Left lobe of liver (tissue), 2 donors: ENCODE data around the gene GDPD5. TPM values are rescaled to one million over a fixed set of nuclear protein-coding genes. Genes with fewer than 3 reads are reported as not detected.
A peak's percentile ranks its signal among the peaks of the same experiment; 100 is the strongest.

ENCODE experiments used
- ATAC-seq: fragments of 200-7000 bp; cut with Tn5 transposase; one replicate; pipeline ENCODE4 v1.9.1; 2020; ENCODE audit warnings: mild to moderate bottlenecking, moderate library complexity
- DNase-seq: peaks from one replicate; pipeline ENCODE4 v3.0.0-alpha.2; 2020; ENCODE audit warnings: low spot score
- total RNA-seq: library from RNA; stranded (reverse); gene quantifications from one replicate; pipeline ENCODE4 v1.2.1, GENCODE V29; 2021
- donor health status: DM: no; HTN: no; CAD: no; lungs with moderate emphysema.
- donor health status: DM: no; HTN: yes; CAD: no.

The GDPD5 gene
- total RNA-seq, 1 donor from 2014 or later, result 9.1 TPM

DNA sequence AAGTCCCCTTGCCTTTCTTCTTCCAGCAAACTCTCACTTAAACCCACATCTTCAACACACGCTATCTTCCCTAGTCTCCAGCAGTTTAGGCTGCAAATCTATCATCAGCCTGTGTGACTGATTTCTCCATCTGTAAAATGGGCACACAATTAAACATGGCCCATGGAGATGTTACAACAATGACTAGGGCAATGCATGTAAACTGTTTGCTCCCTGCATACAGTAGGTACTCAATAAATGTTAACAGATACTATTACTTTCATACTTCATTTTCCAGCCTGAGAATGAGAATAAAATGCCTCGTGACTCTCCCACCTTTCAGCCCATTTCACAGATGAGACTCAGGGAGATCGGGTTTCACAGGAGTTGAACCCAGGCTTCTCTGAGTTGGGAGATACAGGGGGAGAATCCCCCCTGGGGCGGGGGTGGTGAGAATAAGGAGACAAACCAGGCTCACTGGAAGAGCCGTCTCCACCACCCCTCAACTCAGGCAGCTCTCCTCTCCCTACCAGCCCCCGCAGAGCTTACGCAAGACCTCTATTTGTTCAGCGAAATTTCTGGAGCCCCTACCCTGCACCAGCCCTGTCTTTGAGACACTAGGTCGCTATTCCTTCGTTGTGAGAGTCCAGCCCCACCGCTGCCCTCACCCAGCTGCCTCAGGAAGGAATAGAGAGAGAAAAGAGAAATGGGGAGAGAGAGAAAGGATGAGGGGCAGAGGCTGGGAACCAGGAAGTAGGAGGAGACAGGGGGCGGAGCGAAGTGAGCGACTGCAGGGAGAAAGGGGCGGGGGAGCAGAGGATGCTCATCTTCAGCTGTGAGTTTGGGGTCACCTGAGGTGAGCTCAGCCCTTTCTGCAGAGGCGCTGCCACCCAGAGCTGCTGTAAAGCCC is 50.6 kb downstream of the GDPD5 start:
- ATAC-seq (peak; percentile 20), DNase-seq (no peak)

DNA sequence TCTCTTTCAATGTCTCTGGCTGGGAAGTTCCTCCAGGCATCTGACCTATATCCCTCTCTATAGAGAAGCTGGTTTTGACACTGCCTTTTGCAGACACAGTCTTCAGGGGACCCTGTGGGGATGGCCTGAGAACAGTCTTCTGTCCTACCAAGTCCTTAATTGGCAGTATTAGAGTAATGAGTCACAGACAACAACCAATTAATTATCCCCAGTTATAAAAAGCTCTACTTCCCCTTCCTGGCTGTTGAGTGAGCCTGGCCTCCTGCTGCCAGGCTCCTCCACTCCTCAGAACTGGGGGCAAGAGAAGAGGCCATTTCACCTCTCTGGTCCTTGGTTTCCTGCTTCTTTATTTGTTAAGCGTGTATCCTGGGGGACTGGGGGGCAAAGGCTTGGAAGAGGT is 51.5 kb downstream of the GDPD5 start:
- DNase-seq (no peak), ATAC-seq (no peak)

GRCh38 chr11:75473684-75474083 is 52.1 kb downstream of the GDPD5 start:
- ATAC-seq, result no peak

DNA sequence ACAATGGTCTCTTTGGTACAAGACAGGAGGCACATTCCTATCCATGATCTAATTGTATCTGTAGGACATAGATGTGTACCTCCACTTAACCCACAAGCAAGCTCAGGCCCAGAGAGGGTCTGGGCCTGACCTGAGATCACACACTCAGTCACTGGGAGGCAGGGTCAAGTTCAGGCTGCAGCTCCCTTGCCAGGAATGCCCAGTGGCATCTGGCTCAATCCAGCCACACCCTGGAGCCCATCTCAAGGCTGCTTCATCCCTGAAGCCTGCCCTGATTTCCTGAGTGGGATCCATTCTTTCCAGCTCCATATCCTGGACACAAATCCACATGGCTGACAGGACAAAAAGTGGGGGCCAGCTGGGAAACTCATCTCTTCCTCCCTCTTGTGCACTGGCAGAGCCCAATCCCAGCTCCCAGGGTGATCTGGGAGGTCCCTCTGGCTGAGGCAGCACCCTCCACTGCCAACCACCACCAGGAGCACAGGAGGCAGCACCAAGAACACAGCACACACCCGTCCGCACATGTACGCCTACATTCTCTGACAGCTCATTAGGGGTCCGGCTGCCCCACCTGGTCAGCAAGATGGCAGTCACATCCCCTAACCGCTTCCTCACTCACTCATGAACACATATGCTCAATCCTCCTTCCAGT is 53.5 kb downstream of the GDPD5 start:
- DNase-seq (no peak), ATAC-seq (no peak)

More at GRCh38 chr11:75473684-75474083, 52.1 kb downstream of the GDPD5 start:
- no peak for DNase-seq

GRCh38 chr11:75471176-75471973 is 54.4 kb downstream of the GDPD5 start:
- ATAC-seq (no peak), DNase-seq (no peak)

DNA sequence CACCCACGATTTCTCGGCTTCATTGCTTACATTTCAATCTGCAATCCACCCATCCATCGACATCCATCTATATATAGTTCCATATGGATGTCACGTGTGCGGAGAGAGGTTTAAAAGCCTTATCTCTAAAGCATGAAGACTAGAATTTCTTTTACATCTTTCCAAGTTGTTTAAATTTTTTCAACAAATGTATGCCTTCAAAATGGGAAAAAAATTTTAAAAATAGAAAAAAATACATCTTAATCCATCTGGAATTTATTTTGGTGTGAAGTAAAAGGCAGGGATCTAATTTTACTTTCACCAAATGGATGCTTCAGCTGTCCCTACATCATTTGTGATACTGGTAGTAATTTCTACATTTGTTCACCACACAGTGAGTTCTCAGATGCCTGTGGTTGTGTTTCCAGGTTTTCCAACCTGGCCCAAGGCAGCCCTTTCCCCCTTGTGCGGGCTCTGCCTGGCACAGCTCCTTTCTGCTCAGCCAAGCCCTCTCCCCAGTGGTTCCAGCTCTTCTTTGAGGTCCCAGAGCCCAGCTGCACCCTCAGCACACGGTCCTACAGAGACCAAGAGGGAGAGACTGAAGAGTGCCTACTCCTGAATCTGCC is 55.2 kb downstream of the GDPD5 start:
- DNase-seq (no peak), ATAC-seq (no peak)

- DNase-seq (no peak), ATAC-seq (no peak)
Observed at GRCh38 chr11:75469785-75470405, 55.8 kb downstream of the GDPD5 start.

DNA sequence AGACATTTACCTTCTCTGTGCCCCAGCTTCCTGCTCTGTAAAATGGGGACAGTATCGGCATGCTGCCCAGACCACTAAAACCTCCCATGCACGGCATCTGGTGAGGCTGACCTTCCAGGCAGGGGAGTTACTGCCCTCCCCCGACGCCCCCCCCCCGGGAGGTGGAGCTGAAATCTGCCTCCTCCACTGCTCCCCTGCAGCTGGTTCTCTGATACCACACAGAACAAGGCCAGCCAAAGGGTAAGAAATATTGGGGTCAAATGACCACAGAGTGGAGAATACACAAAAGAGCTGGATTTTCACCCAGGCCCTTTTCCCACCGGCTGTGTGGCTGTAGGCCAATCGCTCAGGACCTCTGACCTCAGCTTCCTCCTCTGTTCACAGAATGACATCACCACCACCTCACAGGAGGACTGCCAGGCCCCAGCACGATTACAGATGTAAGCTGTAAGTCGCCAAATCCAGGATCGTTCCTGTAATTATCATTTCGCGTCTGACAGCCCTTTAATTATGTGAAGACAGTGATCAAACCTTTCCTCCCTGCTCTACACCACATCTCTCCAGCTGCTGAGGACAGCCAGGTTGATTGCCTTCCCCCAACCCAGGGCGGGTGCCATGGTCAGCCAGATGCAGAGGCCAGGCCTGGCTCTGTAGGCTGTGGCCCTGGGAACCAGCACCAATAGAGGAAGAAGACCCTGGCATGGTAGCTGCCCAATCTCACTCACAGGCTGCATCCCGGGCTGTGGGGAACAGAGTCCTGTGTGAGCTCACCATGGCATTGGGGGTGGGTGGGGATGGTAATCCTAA is 57.0 kb downstream of the GDPD5 start:
- ATAC-seq, result peak; percentile 62
- DNase-seq, result peak; percentile 60

- DNase-seq (no peak), ATAC-seq (no peak)
Observed at GRCh38 chr11:75467881-75468280, 57.9 kb downstream of the GDPD5 start.

DNA sequence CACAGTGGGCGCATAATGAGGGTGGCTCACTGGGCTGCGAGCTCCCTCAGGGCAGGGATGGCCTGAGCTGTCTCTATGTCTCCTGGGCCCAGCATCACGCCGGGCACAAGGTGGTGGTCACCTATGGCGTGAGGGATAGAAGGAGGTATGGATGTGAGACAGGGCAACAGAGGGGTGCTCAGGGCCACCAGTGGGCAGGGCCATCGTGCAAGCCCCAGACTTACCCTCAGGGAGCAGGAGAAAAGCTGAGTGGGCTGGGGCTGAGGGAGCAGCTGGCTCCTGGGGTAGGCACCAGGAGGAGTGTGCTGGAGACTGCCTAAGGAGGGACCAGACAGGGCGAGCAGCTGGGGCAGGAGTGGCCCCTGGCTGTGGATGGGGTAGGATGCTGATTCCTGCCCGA is 58.4 kb downstream of the GDPD5 start:
- DNase-seq, result no peak

GRCh38 chr11:75465701-75466531 is 59.8 kb downstream of the GDPD5 start:
- peak; percentile 23 for ATAC-seq

More for the DNA sequence above, 58.4 kb downstream of the GDPD5 start:
- no peak for ATAC-seq

GRCh38 chr11:75463106-75463774 is 62.5 kb downstream of the GDPD5 start:
- peak; percentile 57 for ATAC-seq

More at GRCh38 chr11:75465701-75466531, 59.8 kb downstream of the GDPD5 start:
- no peak for DNase-seq

DNA sequence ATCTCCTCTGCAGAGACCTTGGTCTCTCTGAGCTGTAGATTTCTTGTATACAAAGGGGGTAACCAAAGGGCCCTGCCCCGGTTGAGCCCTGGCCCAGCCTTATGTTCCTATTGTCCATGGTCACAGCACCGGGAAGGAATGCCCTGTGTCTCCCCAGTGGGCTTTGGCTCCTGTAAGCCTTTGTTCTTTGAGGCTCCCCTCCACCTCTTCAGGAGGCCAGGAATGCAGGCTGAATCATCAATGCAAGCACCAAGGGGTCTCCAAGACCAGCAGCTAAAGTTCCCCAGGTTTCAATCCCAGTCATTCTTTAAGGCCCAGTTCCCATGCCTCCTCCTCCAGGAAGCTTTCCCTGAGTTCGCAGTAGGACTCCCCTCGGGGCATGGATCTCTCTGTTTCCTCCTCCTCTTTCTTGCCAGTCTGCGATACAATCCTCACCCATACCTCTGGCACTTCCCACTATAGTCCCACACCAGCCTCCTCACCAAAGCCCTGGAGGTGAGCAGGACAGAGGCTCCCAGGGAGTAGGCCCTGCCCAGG is 63.6 kb downstream of the GDPD5 start:
- DNase-seq (no peak), ATAC-seq (no peak)

More at GRCh38 chr11:75463106-75463774, 62.5 kb downstream of the GDPD5 start:
- DNase-seq, result no peak

DNA sequence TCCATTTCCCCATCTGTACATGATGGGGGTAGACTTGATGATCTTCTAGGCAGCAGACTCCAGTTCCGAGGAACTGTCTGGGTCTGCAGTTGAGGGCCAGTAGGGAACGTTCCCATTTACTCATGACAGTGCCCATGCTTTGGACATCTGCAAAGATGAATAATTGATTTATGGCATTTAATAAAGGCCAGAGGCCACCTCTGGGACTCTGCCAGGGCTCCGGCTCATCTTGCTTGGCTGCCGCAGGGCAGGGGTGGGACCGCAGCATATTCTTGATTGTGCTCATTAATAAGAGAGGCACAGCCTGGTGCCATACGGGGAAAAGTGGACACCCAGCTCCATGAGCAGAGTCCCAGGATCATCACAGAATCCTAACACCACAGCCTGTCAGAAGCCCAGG is 64.6 kb downstream of the GDPD5 start:
- ATAC-seq (no peak), DNase-seq (no peak)

GRCh38 chr11:75456596-75457183 is 69.1 kb downstream of the GDPD5 start:
- ATAC-seq (no peak), DNase-seq (no peak)

- ATAC-seq (no peak), DNase-seq (no peak)
Observed at GRCh38 chr11:75454987-75455386, 70.8 kb downstream of the GDPD5 start.

DNA sequence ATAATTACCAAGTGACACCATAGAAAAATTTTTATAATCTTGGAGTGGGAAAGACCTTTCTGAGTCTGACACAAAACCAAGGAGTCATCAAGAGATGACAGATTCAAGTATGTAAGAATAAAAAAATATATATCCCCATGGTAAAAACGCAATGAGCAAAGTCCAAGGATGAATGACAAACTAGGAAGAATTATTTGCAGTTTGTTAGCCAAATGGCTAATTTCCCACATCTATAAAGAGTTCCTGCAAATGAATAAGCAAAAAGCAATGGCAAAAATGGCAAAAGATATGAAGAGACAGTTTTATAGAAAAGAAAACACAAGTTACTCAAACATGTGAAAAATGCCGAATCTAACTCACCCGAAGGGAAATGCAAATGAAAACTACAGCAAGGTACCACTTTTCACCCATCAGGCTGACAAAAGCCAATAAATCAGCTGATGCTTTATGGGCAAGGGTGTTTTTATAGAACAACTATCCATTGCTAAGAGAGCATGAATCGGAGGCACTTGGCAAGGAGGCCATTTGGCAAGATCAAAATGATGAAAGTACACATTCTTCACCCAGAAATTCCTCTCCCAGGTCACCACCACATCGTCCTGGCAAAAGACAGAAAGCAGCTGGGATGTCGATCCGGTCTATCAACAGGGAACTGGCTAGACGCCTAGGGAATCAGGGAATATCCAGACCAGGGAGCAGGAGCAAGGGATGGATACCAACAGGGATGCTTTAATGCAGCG is 71.7 kb downstream of the GDPD5 start:
- peak; percentile 22 for ATAC-seq
- no peak for DNase-seq
